ENCODE data around the gene KCTD16. TPM values are rescaled to one million over a fixed set of nuclear protein-coding genes. Genes with fewer than 3 reads are reported as not detected.

The KCTD16 gene
- total and polyA plus RNA-seq, 5 donors = 0.07 to 1.1 (median 0.44) TPM

DNA sequence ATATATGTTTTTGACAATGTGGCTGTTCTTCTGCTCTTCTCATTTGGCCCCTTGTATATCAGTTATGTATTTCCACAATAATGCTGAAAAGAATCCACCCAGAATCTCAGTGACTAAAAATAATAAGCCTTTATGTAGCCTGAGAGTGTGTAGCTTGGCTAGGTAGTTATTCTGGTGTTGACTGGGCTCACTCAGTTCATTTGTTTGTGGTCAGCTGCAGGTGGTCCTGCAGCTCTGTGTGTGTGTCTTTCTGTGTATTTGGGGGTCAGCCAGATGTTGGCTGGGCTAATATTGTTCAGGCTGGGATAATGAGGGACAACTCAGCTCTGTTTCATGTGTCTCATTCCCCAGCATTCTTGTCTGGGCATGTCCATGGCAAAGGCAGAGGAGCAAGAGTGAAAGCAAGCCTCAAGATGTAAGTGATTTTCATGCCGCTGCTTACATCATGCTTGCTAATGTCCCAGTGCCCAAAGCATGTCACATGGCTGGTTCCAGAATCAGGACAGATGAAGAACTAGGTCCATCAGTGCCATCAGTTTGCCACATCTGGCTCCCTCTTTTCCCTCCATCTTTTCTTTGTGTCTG, 162.8 kb downstream of the KCTD16 start:
- Histone ChIP-seq H3K4me1 (ENCODE audit: control insufficient read depth, insufficient read depth, low read length) (no peaks in the 10 kb centered on the region), H3K4me3 (ENCODE audit: low read length) (no peak overlapping the region), H3K9me3 (ENCODE audit: control insufficient read depth, low read length) (no peaks in the 10 kb centered on the region), H3K27ac (ENCODE audit: low read length) (no peak overlapping the region), H3K27me3 (ENCODE audit: control insufficient read depth, insufficient read depth) (no peaks in the 10 kb centered on the region)
- intact Hi-C loops (cut with DNase I) = no loop called here
- ATAC-seq (no peak), DNase-seq (no peak)
- 91% methylated on average over 1 of the region's 1 CpG for WGBS

- H3K9me3 ChIP-seq (ENCODE audit: control insufficient read depth, low read length) = no peaks in the 10 kb centered on the region
- 91% methylated on average over 1 of the region's 1 CpG for WGBS
- DNase-seq (no peak), ATAC-seq (no peak)
- H3K4me1 ChIP-seq (ENCODE audit: control insufficient read depth, insufficient read depth, low read length) = no peaks in the 10 kb centered on the region
- no peak overlapping the region for H3K4me3 ChIP-seq (ENCODE audit: low read length)
- intact Hi-C loops (cut with DNase I) = no loop called here
- H3K27ac ChIP-seq (ENCODE audit: low read length) = no peak overlapping the region
- no peaks in the 10 kb centered on the region for H3K27me3 ChIP-seq (ENCODE audit: control insufficient read depth, insufficient read depth)
Measured at GRCh38 chr5:144335561-144335960, 164.9 kb downstream of the KCTD16 start.

DNA sequence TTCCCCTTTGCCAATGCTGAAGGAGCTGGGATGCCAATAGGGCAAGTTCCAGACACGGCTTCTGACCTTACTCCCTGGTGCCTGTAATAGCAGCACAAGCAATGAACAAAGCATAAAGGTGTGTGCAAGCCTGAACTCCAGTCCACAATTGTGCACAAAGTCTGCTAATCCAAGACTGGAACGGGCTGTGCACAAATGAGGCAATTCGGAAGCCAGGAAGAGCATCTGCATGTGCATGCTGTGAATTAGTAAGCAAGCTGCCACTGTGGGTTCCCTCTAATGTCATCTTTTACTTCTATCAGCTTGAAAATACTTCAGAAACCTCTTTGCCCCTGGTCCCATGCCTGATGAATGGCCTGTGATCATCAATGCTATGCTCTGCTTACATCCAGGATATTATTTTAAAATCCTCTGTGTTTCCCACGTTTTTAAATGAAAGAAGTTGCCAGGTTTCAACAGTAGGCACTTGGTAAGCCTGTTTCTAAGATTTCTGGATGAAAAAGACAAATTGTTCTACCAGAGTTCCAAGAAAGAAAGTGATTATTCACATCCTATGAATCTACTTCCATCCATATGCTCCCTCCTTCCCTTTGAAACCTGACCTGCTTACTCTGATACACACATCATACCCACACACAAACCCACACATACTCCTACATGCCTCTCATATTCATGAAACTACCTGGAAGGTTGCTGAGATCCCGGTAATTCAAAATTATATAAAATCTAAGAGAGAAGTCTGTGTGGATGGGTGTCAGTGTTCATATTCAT, 165.7 kb downstream of the KCTD16 start:
- H3K27ac ChIP-seq (ENCODE audit: low read length) = no peak overlapping the region
- H3K4me3 ChIP-seq (ENCODE audit: low read length) = no peak overlapping the region
- no peaks in the 10 kb centered on the region for H3K4me1 ChIP-seq (ENCODE audit: control insufficient read depth, insufficient read depth, low read length)
- 73% methylated on average over 5 of the region's 5 CpGs for WGBS
- ATAC-seq = no peak
- DNase-seq = no peak
- intact Hi-C loops (cut with DNase I) = no loop called here
- no peaks in the 10 kb centered on the region for H3K27me3 ChIP-seq (ENCODE audit: control insufficient read depth, insufficient read depth)
- no peaks in the 10 kb centered on the region for H3K9me3 ChIP-seq (ENCODE audit: control insufficient read depth, low read length)

GRCh38 chr5:144352330-144352729, 181.7 kb downstream of the KCTD16 start:
- no peak for DNase-seq
- Histone ChIP-seq H3K27me3 (ENCODE audit: control insufficient read depth, insufficient read depth) (no peaks in the 10 kb centered on the region), H3K4me1 (ENCODE audit: control insufficient read depth, insufficient read depth, low read length) (no peaks in the 10 kb centered on the region), H3K9me3 (ENCODE audit: control insufficient read depth, low read length) (no peaks in the 10 kb centered on the region), H3K4me3 (ENCODE audit: low read length) (no peak overlapping the region), H3K27ac (ENCODE audit: low read length) (no peak overlapping the region)
- WGBS = 72% methylated on average over 4 of the region's 4 CpGs
- no peak for ATAC-seq
- intact Hi-C loops (cut with DNase I) = no loop called here

GRCh38 chr5:144352732-144353317, 182.2 kb downstream of the KCTD16 start:
- H3K27ac ChIP-seq (ENCODE audit: low read length) = no peak overlapping the region
- ATAC-seq (no peak), DNase-seq (no peak)
- H3K4me3 ChIP-seq (ENCODE audit: low read length) = no peak overlapping the region
- no peaks in the 10 kb centered on the region for H3K4me1 ChIP-seq (ENCODE audit: control insufficient read depth, insufficient read depth, low read length)
- H3K9me3 ChIP-seq (ENCODE audit: control insufficient read depth, low read length) = no peaks in the 10 kb centered on the region
- no peaks in the 10 kb centered on the region for H3K27me3 ChIP-seq (ENCODE audit: control insufficient read depth, insufficient read depth)
- 44% methylated on average over 4 of the region's 4 CpGs for WGBS
- intact Hi-C loops (cut with DNase I) = no loop called here

DNA sequence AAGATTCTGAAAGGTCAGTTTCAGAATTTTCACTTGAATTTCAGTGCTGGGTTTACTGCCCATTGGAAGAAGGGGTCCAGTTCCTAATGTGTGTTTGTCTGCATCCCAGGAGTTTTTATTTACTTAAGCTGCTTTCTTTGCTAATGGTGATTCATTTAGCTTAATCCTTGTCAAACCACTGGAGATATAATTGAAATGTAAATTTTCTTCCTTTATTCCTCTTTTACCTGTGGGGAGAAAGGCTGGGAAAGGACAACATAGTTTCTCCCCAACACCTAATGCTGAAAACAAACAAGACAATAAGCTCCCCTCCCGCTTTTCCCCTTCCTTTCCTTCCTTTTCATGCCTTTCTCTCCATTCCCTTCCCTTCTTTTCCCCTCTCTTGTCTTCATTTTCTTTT, 185.8 kb downstream of the KCTD16 start:
- Histone ChIP-seq H3K9me3 (ENCODE audit: control insufficient read depth, low read length) (no peaks in the 10 kb centered on the region), H3K27ac (ENCODE audit: low read length) (no peak overlapping the region), H3K4me3 (ENCODE audit: low read length) (no peak overlapping the region), H3K27me3 (ENCODE audit: control insufficient read depth, insufficient read depth) (no peaks in the 10 kb centered on the region), H3K4me1 (ENCODE audit: control insufficient read depth, insufficient read depth, low read length) (no peaks in the 10 kb centered on the region)
- intact Hi-C loops (cut with DNase I) = no loop called here
- DNase-seq (no peak), ATAC-seq (no peak)
- 81% methylated on average over 1 of the region's 1 CpG for WGBS

GRCh38 chr5:144361406-144361805, 190.7 kb downstream of the KCTD16 start:
- 63% methylated on average over 2 of the region's 2 CpGs for WGBS
- no peak for DNase-seq
- no peak overlapping the region for H3K4me3 ChIP-seq (ENCODE audit: low read length)
- no peaks in the 10 kb centered on the region for H3K9me3 ChIP-seq (ENCODE audit: control insufficient read depth, low read length)
- no peaks in the 10 kb centered on the region for H3K4me1 ChIP-seq (ENCODE audit: control insufficient read depth, insufficient read depth, low read length)
- intact Hi-C loops (cut with DNase I) = no loop called here
- no peak for ATAC-seq
- no peak overlapping the region for H3K27ac ChIP-seq (ENCODE audit: low read length)
- H3K27me3 ChIP-seq (ENCODE audit: control insufficient read depth, insufficient read depth) = no peaks in the 10 kb centered on the region

DNA sequence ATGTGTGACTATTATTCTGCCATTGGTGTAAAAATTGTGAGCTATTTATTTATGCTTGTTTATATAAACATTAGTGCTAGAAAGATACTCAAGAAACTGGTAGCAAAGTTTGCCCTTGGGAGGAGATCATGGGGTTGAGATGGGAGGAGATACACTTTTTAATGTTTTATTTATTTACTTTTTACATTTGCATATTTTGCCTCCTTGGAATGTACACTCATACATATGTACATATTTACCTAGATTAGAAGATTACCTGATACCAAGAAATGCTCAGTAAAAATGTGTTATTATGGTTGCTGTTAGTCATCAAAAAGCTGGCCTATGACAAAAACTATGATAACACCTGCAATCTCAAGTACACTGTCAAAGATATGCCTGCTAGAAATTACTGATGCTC, 195.2 kb downstream of the KCTD16 start:
- Histone ChIP-seq H3K27ac (ENCODE audit: low read length) (no peak overlapping the region), H3K27me3 (ENCODE audit: control insufficient read depth, insufficient read depth) (no peaks in the 10 kb centered on the region), H3K4me1 (ENCODE audit: control insufficient read depth, insufficient read depth, low read length) (no peaks in the 10 kb centered on the region), H3K9me3 (ENCODE audit: control insufficient read depth, low read length) (no peaks in the 10 kb centered on the region), H3K4me3 (ENCODE audit: low read length) (no peak overlapping the region)
- DNase-seq (no peak), ATAC-seq (no peak)
- intact Hi-C loops (cut with DNase I) = no loop called here

DNA sequence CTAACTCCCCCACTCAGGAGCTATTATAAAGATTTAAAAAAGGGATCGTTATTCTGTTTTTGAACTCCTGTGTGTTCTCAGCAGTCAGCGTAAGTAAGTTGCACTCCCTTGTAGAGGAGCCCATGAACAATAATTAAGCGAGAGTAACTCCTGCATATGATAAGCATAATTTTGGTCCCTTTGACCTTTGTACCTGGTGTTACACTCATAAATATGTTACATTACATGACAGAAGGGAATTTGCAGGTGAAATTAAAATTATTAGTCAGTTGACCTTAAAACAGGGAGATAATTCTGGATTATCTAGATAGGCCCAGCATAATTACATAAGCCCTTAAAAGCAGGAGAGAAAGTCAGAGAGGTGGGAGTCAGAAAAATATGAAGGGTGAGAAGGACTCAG, 197.3 kb downstream of the KCTD16 start:
- no peak for ATAC-seq
- no peaks in the 10 kb centered on the region for H3K27me3 ChIP-seq (ENCODE audit: control insufficient read depth, insufficient read depth)
- H3K27ac ChIP-seq (ENCODE audit: low read length) = no peak overlapping the region
- 91% methylated on average over 3 of the region's 3 CpGs for WGBS
- H3K4me1 ChIP-seq (ENCODE audit: control insufficient read depth, insufficient read depth, low read length) = no peaks in the 10 kb centered on the region
- no peak overlapping the region for H3K4me3 ChIP-seq (ENCODE audit: low read length)
- intact Hi-C loops (cut with DNase I) = no loop called here
- no peaks in the 10 kb centered on the region for H3K9me3 ChIP-seq (ENCODE audit: control insufficient read depth, low read length)
- DNase-seq = no peak

GRCh38 chr5:144368556-144368955, 197.9 kb downstream of the KCTD16 start:
- Histone ChIP-seq H3K4me1 (ENCODE audit: control insufficient read depth, insufficient read depth, low read length) (no peaks in the 10 kb centered on the region), H3K27ac (ENCODE audit: low read length) (no peak overlapping the region), H3K9me3 (ENCODE audit: control insufficient read depth, low read length) (no peaks in the 10 kb centered on the region), H3K27me3 (ENCODE audit: control insufficient read depth, insufficient read depth) (no peaks in the 10 kb centered on the region), H3K4me3 (ENCODE audit: low read length) (no peak overlapping the region)
- DNase-seq = no peak
- peak in 1 of 2 donors; percentile 40 for ATAC-seq
- WGBS = 28% methylated on average over 4 of the region's 4 CpGs
- intact Hi-C loops (cut with DNase I) = no loop called here

DNA sequence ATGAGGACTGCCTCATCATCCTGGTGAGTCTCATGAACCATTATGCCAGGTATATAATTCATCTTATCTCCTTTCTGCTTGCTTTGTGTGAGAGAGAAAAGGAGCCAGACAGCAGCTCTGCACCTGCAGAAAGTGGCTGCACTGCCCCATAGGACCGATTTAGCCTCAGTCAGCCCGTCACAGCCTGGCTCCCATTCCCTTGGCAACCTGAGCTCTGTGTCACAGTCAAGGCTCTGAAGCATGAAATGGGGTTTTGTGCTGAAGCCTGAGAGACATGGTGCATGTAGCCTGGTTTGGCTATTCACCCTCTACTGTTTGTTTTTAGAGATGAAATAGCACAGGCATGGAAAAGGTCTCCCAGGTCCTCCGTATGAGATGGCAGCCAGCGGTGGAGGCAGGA, 198.3 kb downstream of the KCTD16 start:
- no peak for DNase-seq
- no peaks in the 10 kb centered on the region for H3K27me3 ChIP-seq (ENCODE audit: control insufficient read depth, insufficient read depth)
- H3K4me3 ChIP-seq (ENCODE audit: low read length) = no peak overlapping the region
- no peaks in the 10 kb centered on the region for H3K4me1 ChIP-seq (ENCODE audit: control insufficient read depth, insufficient read depth, low read length)
- WGBS = 76% methylated on average over 4 of the region's 4 CpGs
- H3K27ac ChIP-seq (ENCODE audit: low read length) = no peak overlapping the region
- no peaks in the 10 kb centered on the region for H3K9me3 ChIP-seq (ENCODE audit: control insufficient read depth, low read length)
- intact Hi-C loops (cut with DNase I) = no loop called here
- ATAC-seq = no peak

Data from right cardiac atrium (tissue), 5 donors.